Neural cell (in vitro differentiated cells): ENCODE measurements around the gene ZNF783. TPM values are rescaled to one million over a fixed set of nuclear protein-coding genes. Genes with fewer than 3 reads are reported as not detected.

ENCODE experiments used
- H2AFZ ChIP-seq: fragments of 200-600, 300-800 bp; sonication (generic), shearing (Covaris generic); 2 replicates; pipeline ENCODE4 v1.6.0; 2014; ENCODE audit warnings: low read depth, mild to moderate bottlenecking, antibody characterized with exemption, low read length, moderate library complexity
- H3F3A ChIP-seq: fragments of 200-600 bp; shearing (Covaris generic); 2 replicates; pipeline ENCODE4 v1.6.1; 2016; ENCODE audit warnings: mild to moderate bottlenecking, moderate library complexity, mixed read lengths, antibody characterized with exemption, low read length; ENCODE audit not compliant: insufficient read depth, poor library complexity, severe bottlenecking
- H3K27ac ChIP-seq: fragments of 200-600, 300-800 bp; sonication (generic), shearing (Covaris generic); 2 replicates; pipeline ENCODE4 v1.5.1; 2014; ENCODE audit warnings: mild to moderate bottlenecking, low read length, moderate library complexity
- H3K27me3 ChIP-seq: fragments of 300-800, 200-600 bp; sonication (generic), shearing (Covaris generic); 2 replicates; pipeline ENCODE4 v1.6.0; 2014; ENCODE audit warnings: mild to moderate bottlenecking, low read depth, low read length, moderate library complexity; ENCODE audit not compliant: insufficient read depth
- H3K36me3 ChIP-seq: fragments of 300-800, 200-600 bp; sonication (generic), shearing (Covaris generic); 2 replicates; pipeline ENCODE4 v1.5.1; 2014; ENCODE audit warnings: mild to moderate bottlenecking, antibody characterized with exemption, low read length, moderate library complexity; ENCODE audit not compliant: insufficient read depth
- H3K4me2 ChIP-seq: fragments of 300-800, 200-600 bp; sonication (generic), shearing (Covaris generic); 2 replicates; pipeline ENCODE4 v1.6.0; 2014; ENCODE audit warnings: mild to moderate bottlenecking, low read length
- H3K4me3 ChIP-seq: fragments of 300-800, 200-600 bp; sonication (generic), shearing (Covaris generic); 2 replicates; pipeline ENCODE4 v1.5.1; 2014; ENCODE audit warnings: mild to moderate bottlenecking, low read length, moderate library complexity
- H3K79me2 ChIP-seq: fragments of 200-600 bp; shearing (Covaris generic); replicated peaks from 2 replicates; pipeline ENCODE4 v1.6.0; 2014; ENCODE audit warnings: mild to moderate bottlenecking, low read length, moderate library complexity; ENCODE audit not compliant: insufficient read depth
- H3K9ac ChIP-seq: fragments of 300-800, 200-600 bp; sonication (generic), shearing (Covaris generic); 2 replicates; pipeline ENCODE4 v1.6.1; 2016; ENCODE audit warnings: mild to moderate bottlenecking, low read length, mixed read lengths
- H3K9me2 ChIP-seq: fragments of 200-600 bp; shearing (Covaris generic); 2 replicates; pipeline ENCODE4 v1.6.1; 2016; ENCODE audit warnings: mild to moderate bottlenecking, low read length, mixed read lengths; ENCODE audit not compliant: insufficient read depth
- H3K9me3 ChIP-seq: fragments of 200-600, 300-800 bp; sonication (generic), shearing (Covaris generic); 2 replicates; pipeline ENCODE4 v1.6.1; 2016; ENCODE audit warnings: mild to moderate bottlenecking, mixed run types, low read length, moderate library complexity, mixed read lengths
- H4K20me1 ChIP-seq: fragments of 200-600 bp; shearing (Covaris generic); 2 replicates; pipeline ENCODE4 v1.6.1; 2016; ENCODE audit warnings: mild to moderate bottlenecking, mixed run types; ENCODE audit not compliant: insufficient read depth
- CTCF ChIP-seq: fragments of 450-650 bp; IDR thresholded peaks from 2 replicates; pipeline ENCODE4 v1.5.1; 2014; ENCODE audit warnings: antibody characterized with exemption, mild to moderate bottlenecking, moderate library complexity; ENCODE audit not compliant: poor library complexity, severe bottlenecking
- EP300 ChIP-seq: fragments of 450-650 bp; conservative IDR thresholded peaks from 2 replicates; pipeline ENCODE4 v1.6.1; 2014; ENCODE audit warnings: antibody characterized with exemption, mild to moderate bottlenecking, moderate library complexity; ENCODE audit not compliant: poor library complexity, severe bottlenecking
- EZH2 ChIP-seq: fragments of 200-600, 300-800 bp; shearing (Covaris generic), sonication (generic); IDR thresholded peaks from 2 replicates; pipeline ENCODE4 v1.6.1; 2014; ENCODE audit warnings: antibody characterized with exemption, low read length, borderline replicate concordance, mild to moderate bottlenecking; ENCODE audit not compliant: insufficient read depth, poor library complexity, severe bottlenecking
- MXI1 ChIP-seq: fragments of 450-650 bp; conservative IDR thresholded peaks from 2 replicates; pipeline ENCODE4 v1.6.1; 2014; ENCODE audit warnings: antibody characterized with exemption, mild to moderate bottlenecking; ENCODE audit not compliant: poor library complexity, severe bottlenecking
- POLR2AphosphoS5 ChIP-seq: IDR thresholded peaks from 2 replicates; pipeline ENCODE4 v1.6.1; 2012
- RAD21 ChIP-seq: fragments of 450-650 bp; conservative IDR thresholded peaks from 2 replicates; pipeline ENCODE4 v1.6.1; 2014; ENCODE audit warnings: antibody characterized with exemption, mild to moderate bottlenecking, moderate library complexity
- SMC3 ChIP-seq: fragments of 450-650 bp; conservative IDR thresholded peaks from 2 replicates; pipeline ENCODE4 v1.6.1; 2014; ENCODE audit warnings: antibody characterized with exemption, mild to moderate bottlenecking, moderate library complexity; ENCODE audit not compliant: poor library complexity
- TAF1 ChIP-seq: IDR thresholded peaks from 2 replicates; pipeline ENCODE4 v1.6.1; 2012; ENCODE audit warnings: low read depth
- polyA plus RNA-seq: library from polyadenylated mRNA; depleted of rRNA; stranded (reverse); fragments of >200 nt; gene quantifications from 2 replicates; pipeline ENCODE4 v1.2.3, GENCODE V29; 2014
- TF ChIP-seq, protein P1 (sequence below): IDR thresholded peaks from 2 replicates; pipeline ENCODE4 v1.6.1; 2012; ENCODE audit warnings: borderline replicate concordance

ZNF783 gene
- polyA plus RNA-seq, 1 donor from 2014 or later, result 23.9 TPM

DNA sequence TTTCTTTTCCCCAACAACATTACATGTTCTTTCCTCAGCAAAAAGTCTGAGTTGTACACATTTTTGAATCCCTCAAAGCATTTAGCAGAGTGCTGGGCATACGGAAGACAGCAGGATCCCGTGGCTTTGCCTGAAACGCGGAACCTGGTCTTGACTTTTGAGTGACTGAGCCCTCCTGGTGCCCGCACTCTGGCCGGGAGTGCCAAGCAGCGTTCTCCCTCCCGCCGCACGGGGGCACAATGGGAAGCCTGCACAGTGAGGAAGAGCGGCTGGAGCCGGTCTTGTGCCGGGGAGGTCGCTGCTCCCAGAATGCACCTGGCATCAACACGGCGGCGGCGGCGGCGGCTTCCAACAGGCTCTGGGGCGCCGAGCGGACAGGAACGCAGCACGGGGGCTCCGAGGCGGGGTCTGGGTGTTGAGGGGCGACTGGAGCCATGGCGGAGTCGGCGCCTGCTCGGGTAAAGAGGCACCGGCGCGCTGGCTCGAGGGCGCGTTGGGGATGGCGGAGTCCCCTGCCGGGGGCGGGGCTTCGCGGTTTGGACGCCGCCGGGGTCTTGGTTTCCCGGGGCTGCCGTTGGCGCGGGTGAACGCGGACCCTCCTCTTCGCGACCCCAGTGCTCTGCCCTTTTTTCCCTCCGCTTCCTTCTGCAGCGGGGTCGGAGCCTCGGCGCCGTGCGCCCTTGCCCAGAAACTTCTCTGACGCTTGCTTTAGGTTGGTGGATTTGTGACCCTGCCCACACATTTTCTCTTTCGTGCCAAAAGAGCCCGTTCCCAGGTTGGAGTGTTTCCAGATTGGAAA lies 22.5 kb upstream of the ZNF783 start, which contains the start of gene ZNF212:
TSS of gene ZNF212 (plus strand) at position 307 of the 799 bp plus-strand sequence. CDS start at position 435, 128 bp downstream.
- H3K9ac ChIP-seq, result peak within 1 kb of the TSS; percentile 85
- peak within 1 kb of the TSS; percentile 85 for H3K27ac ChIP-seq
- H3K4me2 ChIP-seq, result peak within 1 kb of the TSS; percentile 44
- no peaks in the 10 kb centered on the region for H4K20me1 ChIP-seq
- H3K79me2 ChIP-seq, result peaks cover 22% of the 10 kb centered on the region
- H3K9me3 ChIP-seq, result no peaks in the 10 kb centered on the region
- TF ChIP-seq TAF1 (peak; percentile 64), EP300 (peak; percentile 51), MXI1 (peak; percentile 79), CTCF (peak; percentile 96), EZH2 (no peak), RAD21 (peak; percentile 68), POLR2AphosphoS5 (peak; percentile 80), SMC3 (peak; percentile 75)
- TF ChIP-seq, protein P1, sequence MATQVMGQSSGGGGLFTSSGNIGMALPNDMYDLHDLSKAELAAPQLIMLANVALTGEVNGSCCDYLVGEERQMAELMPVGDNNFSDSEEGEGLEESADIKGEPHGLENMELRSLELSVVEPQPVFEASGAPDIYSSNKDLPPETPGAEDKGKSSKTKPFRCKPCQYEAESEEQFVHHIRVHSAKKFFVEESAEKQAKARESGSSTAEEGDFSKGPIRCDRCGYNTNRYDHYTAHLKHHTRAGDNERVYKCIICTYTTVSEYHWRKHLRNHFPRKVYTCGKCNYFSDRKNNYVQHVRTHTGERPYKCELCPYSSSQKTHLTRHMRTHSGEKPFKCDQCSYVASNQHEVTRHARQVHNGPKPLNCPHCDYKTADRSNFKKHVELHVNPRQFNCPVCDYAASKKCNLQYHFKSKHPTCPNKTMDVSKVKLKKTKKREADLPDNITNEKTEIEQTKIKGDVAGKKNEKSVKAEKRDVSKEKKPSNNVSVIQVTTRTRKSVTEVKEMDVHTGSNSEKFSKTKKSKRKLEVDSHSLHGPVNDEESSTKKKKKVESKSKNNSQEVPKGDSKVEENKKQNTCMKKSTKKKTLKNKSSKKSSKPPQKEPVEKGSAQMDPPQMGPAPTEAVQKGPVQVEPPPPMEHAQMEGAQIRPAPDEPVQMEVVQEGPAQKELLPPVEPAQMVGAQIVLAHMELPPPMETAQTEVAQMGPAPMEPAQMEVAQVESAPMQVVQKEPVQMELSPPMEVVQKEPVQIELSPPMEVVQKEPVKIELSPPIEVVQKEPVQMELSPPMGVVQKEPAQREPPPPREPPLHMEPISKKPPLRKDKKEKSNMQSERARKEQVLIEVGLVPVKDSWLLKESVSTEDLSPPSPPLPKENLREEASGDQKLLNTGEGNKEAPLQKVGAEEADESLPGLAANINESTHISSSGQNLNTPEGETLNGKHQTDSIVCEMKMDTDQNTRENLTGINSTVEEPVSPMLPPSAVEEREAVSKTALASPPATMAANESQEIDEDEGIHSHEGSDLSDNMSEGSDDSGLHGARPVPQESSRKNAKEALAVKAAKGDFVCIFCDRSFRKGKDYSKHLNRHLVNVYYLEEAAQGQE, result peak; percentile 70
- H3K4me3 ChIP-seq, result peak within 1 kb of the TSS; percentile 96
- no peaks in the 10 kb centered on the region for H3K9me2 ChIP-seq
- no peaks in the 10 kb centered on the region for H3K27me3 ChIP-seq
- peak within 1 kb of the TSS; percentile 73 for H2AFZ ChIP-seq
- no peaks in the 10 kb centered on the region for H3F3A ChIP-seq
- no peaks in the 10 kb centered on the region for H3K36me3 ChIP-seq

- no peaks in the 10 kb centered on the region for H3K36me3 ChIP-seq
- no peaks in the 10 kb centered on the region for H3F3A ChIP-seq
- H3K9me3 ChIP-seq, result no peaks in the 10 kb centered on the region
- H3K27me3 ChIP-seq, result no peaks in the 10 kb centered on the region
- H3K4me2 ChIP-seq, result peak overlapping the region; percentile 44
- peak overlapping the region; percentile 96 for H3K4me3 ChIP-seq
- H3K27ac ChIP-seq, result no peak overlapping the region
- no peaks in the 10 kb centered on the region for H4K20me1 ChIP-seq
- peak overlapping the region; percentile 85 for H3K9ac ChIP-seq
- TF ChIP-seq MXI1, result no peak
- TF ChIP-seq, protein P1, result no peak
- no peak for TF ChIP-seq EZH2
- no peak for TF ChIP-seq POLR2AphosphoS5
- no peak for TF ChIP-seq TAF1
- no peak for TF ChIP-seq EP300
- no peak for TF ChIP-seq CTCF
- TF ChIP-seq RAD21, result no peak
- no peak for TF ChIP-seq SMC3
- no peaks in the 10 kb centered on the region for H3K9me2 ChIP-seq
- no peak overlapping the region for H2AFZ ChIP-seq
- peaks cover 22% of the 10 kb centered on the region for H3K79me2 ChIP-seq
Measured at GRCh38 chr7:149240637-149241036, 21.4 kb upstream of the ZNF783 start.
